DOHH2 (cell line): ENCODE measurements around the gene C3orf18.

Experiments used
- CTCF ChIP-seq: fragments of 200-600 bp; sonication (generic); IDR thresholded peaks from one replicate; pipeline ENCODE4 v1.5.1; 2014; ENCODE audit warnings: antibody characterized with exemption, mild to moderate bottlenecking, low read depth, low read length; ENCODE audit not compliant: poor library complexity, severe bottlenecking
- EZH2phosphoT487 ChIP-seq: fragments of 200-600 bp; sonication (generic); IDR thresholded peaks from 2 replicates; pipeline ENCODE4 v1.6.1; 2017; ENCODE audit warnings: borderline replicate concordance, mild to moderate bottlenecking, antibody characterized with exemption, low read length, moderate library complexity, mixed read lengths

GRCh38 chr3:50600141-50600753 is 32.7 kb upstream of the C3orf18 start:
- TF ChIP-seq CTCF (no peak), EZH2phosphoT487 (no peak)
